PC-3 (cell line): Measurements from ENCODE around the gene KCNS3. TPM values are rescaled to one million over a fixed set of nuclear protein-coding genes. Genes with fewer than 3 reads are reported as not detected.

ENCODE experiments used
- ATAC-seq: fragments of 200-7000 bp; cut with Tn5 transposase; 2 replicates; pipeline ENCODE4 v1.9.1; 2020; ENCODE audit warnings: mild to moderate bottlenecking, moderate library complexity
- Bru-seq: library from RNA; stranded (reverse); fragments of 400-500 nt; gene quantifications from one replicate; lab custom pipeline; 2021; lab: Mats Ljungman, UMichigan
- BruChase-seq, 2 experiments: library from RNA; stranded (reverse); fragments of 400-500 nt; gene quantifications; one replicate each; lab custom pipeline; 2021; lab: Mats Ljungman, UMichigan
- BruUV-seq: library from RNA; stranded (reverse); fragments of 400-500 nt; replicated peaks from 2 replicates; lab custom pipeline; 2021; lab: Mats Ljungman, UMichigan
- CTCF ChIA-PET: fragments of 300-600 bp; sonication (Branson Sonifier 250); formaldehyde crosslinking; loops from one replicate; lab custom pipeline; 2022; ENCODE audit warnings: antibody characterized with exemption; lab: Charles Lee
- POLR2A ChIA-PET: fragments of 300-600 bp; sonication (Branson Sonifier 250); formaldehyde crosslinking; loops from one replicate; lab custom pipeline; 2022; ENCODE audit warnings: antibody characterized with exemption; ENCODE audit not compliant: unreplicated experiment; lab: Charles Lee
- DNase-seq: peaks from one replicate; pipeline ENCODE4 v3.0.0-alpha.2; 2015
- H2AFZ ChIP-seq: fragments of 300-600 bp; sonication (generic); 2 replicates; pipeline ENCODE4 v1.6.0; 2016; ENCODE audit warnings: antibody characterized with exemption, low read length
- H3F3A ChIP-seq: fragments of 300-600 bp; sonication (generic); one replicate; pipeline ENCODE4 v1.6.0; 2017; ENCODE audit warnings: antibody characterized with exemption, low read length, control low read depth, mild to moderate bottlenecking; ENCODE audit not compliant: unreplicated experiment
- H3K27ac ChIP-seq: fragments of 300-600 bp; sonication (generic); 2 replicates; pipeline ENCODE4 v1.5.1; 2016; ENCODE audit warnings: mild to moderate bottlenecking, low read length
- H3K27me3 ChIP-seq: fragments of 300-600 bp; sonication (generic); 2 replicates; pipeline ENCODE4 v1.6.1; 2016; ENCODE audit warnings: low read length, mixed read lengths
- H3K36me3 ChIP-seq: fragments of 300-600 bp; sonication (generic); 2 replicates; pipeline ENCODE4 v1.6.1; 2016; ENCODE audit warnings: low read depth, mixed run types, low read length, mixed read lengths
- H3K4me1 ChIP-seq: fragments of 300-600 bp; sonication (generic); 2 replicates; pipeline ENCODE4 v1.5.1; 2016; ENCODE audit warnings: low read length; ENCODE audit not compliant: insufficient read depth
- H3K4me2 ChIP-seq: fragments of 300-600 bp; sonication (generic); 2 replicates; pipeline ENCODE4 v1.6.0; 2016; ENCODE audit warnings: low read length
- H3K4me3 ChIP-seq: fragments of 300-600 bp; sonication (generic); 2 replicates; pipeline ENCODE4 v1.5.1; 2016; ENCODE audit warnings: mild to moderate bottlenecking, low read length, mixed read lengths
- H3K79me2 ChIP-seq: fragments of 300-600 bp; sonication (generic); 2 replicates; pipeline ENCODE4 v1.6.1; 2017; ENCODE audit warnings: low read length, mixed read lengths
- H3K9ac ChIP-seq: fragments of 300-600 bp; sonication (generic); 2 replicates; pipeline ENCODE4 v1.6.0; 2016; ENCODE audit warnings: mild to moderate bottlenecking, low read length
- H3K9me2 ChIP-seq: fragments of 300-600 bp; sonication (generic); replicated peaks from 2 replicates; pipeline ENCODE4 v1.6.1; 2016; ENCODE audit warnings: mixed run types, low read length, mixed read lengths
- H3K9me3 ChIP-seq: fragments of 300-600 bp; sonication (generic); 2 replicates; pipeline ENCODE4 v1.6.1; 2016; ENCODE audit warnings: low read length, mixed read lengths
- H4K20me1 ChIP-seq: fragments of 300-600 bp; sonication (generic); 2 replicates; pipeline ENCODE4 v1.6.1; 2016; ENCODE audit warnings: low read length, mixed read lengths
- EZH2 ChIP-seq: fragments of 300-600 bp; sonication (generic); IDR thresholded peaks from one replicate; pipeline ENCODE4 v1.6.1; 2017; ENCODE audit warnings: antibody characterized with exemption, mild to moderate bottlenecking, low read length; ENCODE audit not compliant: unreplicated experiment
- EZH2phosphoT487 ChIP-seq: fragments of 300-600 bp; sonication (generic); IDR thresholded peaks from 2 replicates; pipeline ENCODE4 v1.6.1; 2018; ENCODE audit warnings: mild to moderate bottlenecking, antibody characterized with exemption, low read length, borderline replicate concordance
- intact Hi-C: fragments of 100-400 bp; cut with micrococcal nuclease; formaldehyde crosslinking; loops from 2 replicates; pipeline ENCODE4 v1.9.0; 2023
- long read RNA-seq: library from polyadenylated mRNA; unstranded; transcript quantifications from one replicate; pipeline ENCODE4 v2.0.0, GENCODE V29; 2021; ENCODE audit not compliant: unreplicated experiment
- total RNA-seq: library from RNA; depleted of rRNA; stranded (reverse); fragments of >200 nt; gene quantifications from 2 replicates; pipeline ENCODE4 v1.2.3, GENCODE V29; 2014; rRNA removed
- TF ChIP-seq, protein P1 (sequence below): fragments of 300-600 bp; sonication (generic); conservative IDR thresholded peaks from 2 replicates; pipeline ENCODE4 v1.5.1; 2017; ENCODE audit warnings: antibody characterized with exemption, low read depth, mild to moderate bottlenecking, low read length

Gene KCNS3, protein sequence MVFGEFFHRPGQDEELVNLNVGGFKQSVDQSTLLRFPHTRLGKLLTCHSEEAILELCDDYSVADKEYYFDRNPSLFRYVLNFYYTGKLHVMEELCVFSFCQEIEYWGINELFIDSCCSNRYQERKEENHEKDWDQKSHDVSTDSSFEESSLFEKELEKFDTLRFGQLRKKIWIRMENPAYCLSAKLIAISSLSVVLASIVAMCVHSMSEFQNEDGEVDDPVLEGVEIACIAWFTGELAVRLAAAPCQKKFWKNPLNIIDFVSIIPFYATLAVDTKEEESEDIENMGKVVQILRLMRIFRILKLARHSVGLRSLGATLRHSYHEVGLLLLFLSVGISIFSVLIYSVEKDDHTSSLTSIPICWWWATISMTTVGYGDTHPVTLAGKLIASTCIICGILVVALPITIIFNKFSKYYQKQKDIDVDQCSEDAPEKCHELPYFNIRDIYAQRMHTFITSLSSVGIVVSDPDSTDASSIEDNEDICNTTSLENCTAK
- total RNA-seq (5.8 and 7.9 TPM in 2 replicates), Bru-seq, nascent RNA (percentile 9 among the genes with signal in this experiment), BruChase-seq, experiment 1, labeled RNA remaining after a 6-hour chase (percentile 4 among the genes with signal in this experiment), BruChase-seq, experiment 2, labeled RNA remaining after a 2-hour chase (percentile 1 among the genes with signal in this experiment)
- long read RNA-seq = 0 reads

DNA sequence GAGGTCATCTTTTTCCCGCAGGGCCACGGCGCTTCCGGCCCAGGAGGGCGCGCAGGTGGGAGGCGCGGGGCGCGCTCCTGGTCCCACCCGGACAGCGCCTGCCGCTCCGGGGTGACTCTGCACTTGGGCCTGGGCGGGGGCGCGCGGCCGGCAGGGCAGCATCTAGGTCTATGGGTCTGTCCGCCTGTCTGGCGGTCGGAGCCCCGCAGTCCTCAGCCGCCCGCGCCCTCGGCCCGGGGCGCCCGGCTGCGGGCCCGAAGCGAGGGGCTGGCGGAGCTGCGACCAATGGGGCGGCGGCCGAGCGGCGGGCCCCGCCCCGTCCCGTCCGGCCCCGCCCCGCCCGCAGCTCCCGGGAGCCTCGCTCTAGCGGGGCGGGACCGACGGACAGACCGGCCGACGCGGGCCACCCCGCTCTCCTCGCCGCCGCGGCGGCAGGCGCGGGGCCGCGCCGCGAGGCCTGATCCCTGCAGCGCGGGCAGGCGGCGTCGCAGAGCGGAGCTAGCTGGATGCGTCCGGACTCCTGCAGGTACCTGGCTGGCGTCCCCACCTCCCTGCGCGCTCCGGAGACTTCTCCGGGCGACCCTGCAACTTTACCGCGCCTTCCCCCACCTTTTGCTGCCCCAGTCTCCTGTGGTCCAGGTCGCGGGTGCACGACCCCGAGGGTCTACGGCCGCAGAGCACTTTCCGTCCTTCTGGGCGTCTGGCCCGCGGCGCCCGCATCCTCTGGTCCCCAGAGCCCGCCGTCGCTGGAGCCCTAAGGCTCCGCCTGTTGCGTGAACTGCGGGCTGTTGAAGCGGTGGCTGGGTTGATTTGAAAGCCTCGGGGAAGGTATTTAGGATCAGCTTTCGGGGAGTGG is at the start of gene KCNS3:
KCNS3 (plus strand) TSS at position 387 of the 856 bp plus-strand sequence. CDS start 52,342 bp downstream, outside the sequence.
- peak; percentile 79 for ATAC-seq
- intact Hi-C loops = no loop called here
- Histone ChIP-seq H3K27me3 (peaks cover 69% of the 10 kb centered on the region), H4K20me1 (no peaks in the 10 kb centered on the region), H3K4me3 (peak within 1 kb of the TSS; percentile 76), H2AFZ (peak within 1 kb of the TSS; percentile 97), H3F3A (no peaks in the 10 kb centered on the region), H3K4me2 (peak within 1 kb of the TSS; percentile 94), H3K9me2 (no peaks in the 10 kb centered on the region), H3K36me3 (no peaks in the 10 kb centered on the region), H3K79me2 (no peaks in the 10 kb centered on the region), H3K4me1 (no peaks in the 10 kb centered on the region), H3K27ac (no peak within 1 kb of the TSS), H3K9ac (no peak within 1 kb of the TSS), H3K9me3 (no peaks in the 10 kb centered on the region)
- peak; percentile 52 for DNase-seq
- ChIA-PET POLR2A (no interaction called here), CTCF (no interaction called here)
- BruUV-seq = no TSS peak
- TF ChIP-seq EZH2phosphoT487 (peak; percentile 29; the same call in 1 of the 2 replicates), EZH2 (no peak)

DNA sequence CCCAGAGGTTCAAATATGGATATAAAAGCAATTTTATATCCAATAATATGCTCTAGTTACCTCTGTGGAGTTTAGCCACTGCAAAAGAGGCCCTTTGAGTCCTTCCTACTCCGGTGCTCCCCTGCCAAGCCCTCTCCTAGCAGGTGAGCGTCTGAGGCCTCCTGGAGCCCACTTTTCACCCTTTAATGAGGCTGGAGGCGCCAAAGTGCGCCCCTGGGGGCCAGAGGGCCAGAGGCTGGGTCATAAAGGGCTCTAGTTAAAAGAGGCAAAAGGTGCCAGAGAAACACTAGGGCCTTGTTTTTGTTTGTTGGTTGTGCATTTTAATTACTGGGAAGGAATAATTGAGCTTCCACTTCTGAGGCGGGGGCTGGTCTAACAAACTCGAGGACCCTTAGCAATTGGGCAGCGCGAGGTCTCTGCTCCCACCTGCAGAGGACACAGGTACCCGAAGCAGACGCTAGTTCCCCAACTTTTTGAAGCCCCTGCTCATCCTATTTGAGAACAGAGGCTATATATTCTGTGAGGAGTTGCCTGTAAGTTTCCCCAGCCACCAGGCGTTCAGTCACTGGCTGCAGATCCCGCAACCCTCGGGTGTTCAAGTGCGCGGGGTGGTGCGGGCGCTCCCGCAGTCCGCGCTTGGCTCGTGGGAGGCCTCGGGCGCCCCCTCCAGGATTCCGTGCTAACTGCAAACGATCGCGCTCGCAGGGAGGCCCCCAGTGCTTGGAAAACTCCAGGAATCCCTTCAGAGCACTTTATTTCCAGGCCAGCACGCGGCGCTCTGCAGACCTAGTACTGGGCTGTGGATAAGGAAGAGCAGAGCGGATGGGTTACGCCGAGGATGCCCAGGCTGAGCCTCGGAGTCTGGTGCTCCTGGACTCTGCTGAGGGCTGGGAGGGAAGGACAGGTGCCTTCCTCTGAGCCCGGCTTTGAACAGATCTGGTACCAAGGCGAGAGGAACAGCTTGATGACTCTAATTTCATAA is 48.1 kb upstream of the KCNS3 start:
- Histone ChIP-seq H3K27me3 (peaks cover 42% of the 10 kb centered on the region), H3K4me2 (no peak overlapping the region), H3K9me2 (no peaks in the 10 kb centered on the region), H3K9ac (no peak overlapping the region), H3K9me3 (no peaks in the 10 kb centered on the region), H3F3A (no peaks in the 10 kb centered on the region), H3K79me2 (no peaks in the 10 kb centered on the region), H3K27ac (no peak overlapping the region), H2AFZ (no peak overlapping the region), H4K20me1 (no peaks in the 10 kb centered on the region), H3K4me3 (no peak overlapping the region), H3K36me3 (no peaks in the 10 kb centered on the region), H3K4me1 (no peaks in the 10 kb centered on the region)
- BruUV-seq = no TSS peak
- CTCF ChIA-PET = no interaction called here
- intact Hi-C loops = no loop called here
- ATAC-seq = peak; percentile 31
- peak; percentile 34 for DNase-seq
- no peak for TF ChIP-seq EZH2
- TF ChIP-seq, protein P1, sequence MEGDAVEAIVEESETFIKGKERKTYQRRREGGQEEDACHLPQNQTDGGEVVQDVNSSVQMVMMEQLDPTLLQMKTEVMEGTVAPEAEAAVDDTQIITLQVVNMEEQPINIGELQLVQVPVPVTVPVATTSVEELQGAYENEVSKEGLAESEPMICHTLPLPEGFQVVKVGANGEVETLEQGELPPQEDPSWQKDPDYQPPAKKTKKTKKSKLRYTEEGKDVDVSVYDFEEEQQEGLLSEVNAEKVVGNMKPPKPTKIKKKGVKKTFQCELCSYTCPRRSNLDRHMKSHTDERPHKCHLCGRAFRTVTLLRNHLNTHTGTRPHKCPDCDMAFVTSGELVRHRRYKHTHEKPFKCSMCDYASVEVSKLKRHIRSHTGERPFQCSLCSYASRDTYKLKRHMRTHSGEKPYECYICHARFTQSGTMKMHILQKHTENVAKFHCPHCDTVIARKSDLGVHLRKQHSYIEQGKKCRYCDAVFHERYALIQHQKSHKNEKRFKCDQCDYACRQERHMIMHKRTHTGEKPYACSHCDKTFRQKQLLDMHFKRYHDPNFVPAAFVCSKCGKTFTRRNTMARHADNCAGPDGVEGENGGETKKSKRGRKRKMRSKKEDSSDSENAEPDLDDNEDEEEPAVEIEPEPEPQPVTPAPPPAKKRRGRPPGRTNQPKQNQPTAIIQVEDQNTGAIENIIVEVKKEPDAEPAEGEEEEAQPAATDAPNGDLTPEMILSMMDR = peak; percentile 64
- POLR2A ChIA-PET = no interaction called here
